ENCODE measurements around the gene IHH. TPM values are rescaled to one million over a fixed set of nuclear protein-coding genes. Genes with fewer than 3 reads are reported as not detected.

IHH gene
- total and polyA plus RNA-seq, 2 of the 8 experiments (the other 6 are each of a cell fraction or from before 2014, with no cell fraction given), result 0.03 TPM; not detected in 1

DNA sequence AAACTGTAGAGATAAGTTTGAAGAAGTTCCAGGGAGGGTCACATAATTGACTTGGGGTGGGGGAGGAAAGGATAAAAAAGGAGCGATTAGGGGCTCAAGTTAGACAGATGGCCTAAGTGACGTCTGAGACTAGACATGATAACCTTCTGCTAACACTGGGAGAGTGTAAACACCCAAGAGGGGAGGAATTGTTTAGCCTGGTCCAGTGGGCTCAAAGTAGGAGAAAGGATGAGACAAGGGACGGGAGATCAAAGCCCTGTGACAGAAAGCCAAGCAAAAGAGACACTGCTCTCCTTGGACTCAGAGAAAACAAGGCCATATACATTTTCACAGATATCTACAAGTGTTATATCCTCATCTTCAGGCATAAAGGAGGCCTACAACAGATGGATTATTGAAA is 45.5 kb upstream of the IHH start (continued):
- TF ChIP-seq ATF3 (IDR thresholded peaks at IDR 0.05; ENCODE audit: insufficient read depth, low read depth, low read length), result no peak

Data from H1 (cell line).